ENCODE results near the gene LY86. TPM values are rescaled to one million over a fixed set of nuclear protein-coding genes. Genes with fewer than 3 reads are reported as not detected.

LY86 gene
- total RNA-seq, 4 donors from 2014 or later = 0.88 to 2.1 (median 1.6) TPM; not detected in 1

DNA sequence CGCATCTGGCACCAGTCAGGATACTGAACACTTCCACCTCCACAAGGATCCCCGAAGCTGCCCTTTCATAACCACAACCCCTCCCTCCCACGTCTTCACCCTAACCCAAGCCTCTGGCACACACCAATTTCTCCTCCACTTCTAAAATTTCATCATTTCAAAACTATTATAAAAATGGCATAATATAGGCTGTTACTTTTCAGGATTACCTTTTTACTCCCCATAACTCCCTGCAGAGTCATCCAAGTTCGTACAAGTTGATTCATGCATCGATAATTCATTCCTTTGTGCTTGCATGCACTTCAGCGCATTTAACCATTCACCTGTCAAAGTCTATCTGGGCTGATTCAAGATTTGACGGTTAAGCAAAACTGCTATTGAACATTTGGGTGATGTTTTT is 30.6 kb upstream of the LY86 start:
- no peak overlapping the region for H3K4me3 ChIP-seq (ENCODE audit: low read depth, poor library complexity, severe bottlenecking)
- WGBS, 2 donors = 41 to 45% methylated on average over 7 of the region's 7 CpGs
- TF ChIP-seq CTCF (IDR thresholded peaks at IDR 0.05) (no peak), POLR2A (IDR thresholded peaks at IDR 0.05) (no peak)
- intact Hi-C loops (cut with DNase I; ENCODE audit: low total_unique reads) = no loop called here
- no peak for DNase-seq (ENCODE audit: low spot score in 2 of 2)

GRCh38 chr6:6559994-6560570 is 28.4 kb upstream of the LY86 start:
- DNase-seq (ENCODE audit: low spot score in 2 of 2) = no peak
- intact Hi-C loops (cut with DNase I; ENCODE audit: low total_unique reads) = no loop called here
- no peak overlapping the region for H3K4me3 ChIP-seq (ENCODE audit: low read depth, poor library complexity, severe bottlenecking)
- TF ChIP-seq POLR2A (IDR thresholded peaks at IDR 0.05) (no peak), CTCF (IDR thresholded peaks at IDR 0.05) (no peak)
- 74 to 91% methylated on average over 6 of the region's 6 CpGs for WGBS, 2 donors

- TF ChIP-seq POLR2A (IDR thresholded peaks at IDR 0.05) (no peak), CTCF (IDR thresholded peaks at IDR 0.05) (no peak)
- intact Hi-C loops (cut with DNase I; ENCODE audit: low total_unique reads) = no loop called here
- DNase-seq (ENCODE audit: low spot score in 2 of 2) = no peak
- no peak overlapping the region for H3K4me3 ChIP-seq (ENCODE audit: low read depth, poor library complexity, severe bottlenecking)
- WGBS, 2 donors = 79% methylated on average over 3 of the region's 3 CpGs
Observed at GRCh38 chr6:6560909-6561308, 27.6 kb upstream of the LY86 start.

GRCh38 chr6:6564154-6564553 is 24.4 kb upstream of the LY86 start:
- WGBS, 2 donors = 83 to 89% methylated on average over 5 of the region's 5 CpGs
- no peak for DNase-seq (ENCODE audit: low spot score in 2 of 2)
- TF ChIP-seq POLR2A (IDR thresholded peaks at IDR 0.05) (no peak), CTCF (IDR thresholded peaks at IDR 0.05) (no peak)
- intact Hi-C loops (cut with DNase I; ENCODE audit: low total_unique reads) = no loop called here
- no peak overlapping the region for H3K4me3 ChIP-seq (ENCODE audit: low read depth, poor library complexity, severe bottlenecking)

DNA sequence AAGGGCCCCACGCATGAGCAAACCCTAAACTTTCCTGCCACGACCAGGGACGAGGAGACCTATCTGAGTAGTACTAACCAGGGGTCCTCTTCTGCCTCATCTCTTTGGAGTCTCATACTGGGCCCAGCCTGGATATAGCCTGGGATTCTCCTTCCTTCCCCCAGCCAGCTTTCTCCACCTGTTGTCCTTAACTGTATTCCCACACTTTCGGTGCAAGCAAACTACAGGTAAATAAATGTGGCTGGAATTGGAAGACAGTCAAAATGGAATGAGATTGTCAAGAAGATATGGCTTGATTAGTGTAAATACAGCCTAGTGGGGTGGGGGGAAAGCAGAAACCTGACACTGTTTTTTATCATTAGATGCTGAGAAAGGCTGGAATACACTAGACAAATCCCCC is 23.5 kb upstream of the LY86 start:
- intact Hi-C loops (cut with DNase I; ENCODE audit: low total_unique reads) = no loop called here
- TF ChIP-seq CTCF (IDR thresholded peaks at IDR 0.05) = no peak
- TF ChIP-seq POLR2A (IDR thresholded peaks at IDR 0.05) = no peak
- DNase-seq (ENCODE audit: low spot score in 2 of 2) = no peak
- H3K4me3 ChIP-seq (ENCODE audit: low read depth, poor library complexity, severe bottlenecking) = no peak overlapping the region
- WGBS, 2 donors = 75 to 93% methylated on average over 4 of the region's 4 CpGs

- WGBS, 2 donors = 88 to 90% methylated on average over 3 of the region's 3 CpGs
- TF ChIP-seq CTCF (IDR thresholded peaks at IDR 0.05) = no peak
- no peak for TF ChIP-seq POLR2A (IDR thresholded peaks at IDR 0.05)
- intact Hi-C loops (cut with DNase I; ENCODE audit: low total_unique reads) = no loop called here
- DNase-seq (ENCODE audit: low spot score in 2 of 2) = no peak
- no peak overlapping the region for H3K4me3 ChIP-seq (ENCODE audit: low read depth, poor library complexity, severe bottlenecking)
Observed at GRCh38 chr6:6565488-6565887, 23.0 kb upstream of the LY86 start.
